GM08714 (cell line): ENCODE results near the gene SLC37A1.
"Not testable (repeated sequence)": the region's sequence is repeated elsewhere in the genome, so short reads cannot be mapped to it uniquely, and the experiment has no call there.

ENCODE experiments used
- H3K4me3 ChIP-seq: fragments of 200-500 bp; sonication (Bioruptor generic); 2 replicates; pipeline ENCODE4 v1.5.1; 2014; ENCODE audit warnings: mild to moderate bottlenecking, low read length, inconsistent platforms
- ZNF274 ChIP-seq: IDR thresholded peaks from 2 replicates; pipeline ENCODE4 v1.6.1; 2012; ENCODE audit warnings: mild to moderate bottlenecking, low read depth, low read length

Gene SLC37A1

DNA sequence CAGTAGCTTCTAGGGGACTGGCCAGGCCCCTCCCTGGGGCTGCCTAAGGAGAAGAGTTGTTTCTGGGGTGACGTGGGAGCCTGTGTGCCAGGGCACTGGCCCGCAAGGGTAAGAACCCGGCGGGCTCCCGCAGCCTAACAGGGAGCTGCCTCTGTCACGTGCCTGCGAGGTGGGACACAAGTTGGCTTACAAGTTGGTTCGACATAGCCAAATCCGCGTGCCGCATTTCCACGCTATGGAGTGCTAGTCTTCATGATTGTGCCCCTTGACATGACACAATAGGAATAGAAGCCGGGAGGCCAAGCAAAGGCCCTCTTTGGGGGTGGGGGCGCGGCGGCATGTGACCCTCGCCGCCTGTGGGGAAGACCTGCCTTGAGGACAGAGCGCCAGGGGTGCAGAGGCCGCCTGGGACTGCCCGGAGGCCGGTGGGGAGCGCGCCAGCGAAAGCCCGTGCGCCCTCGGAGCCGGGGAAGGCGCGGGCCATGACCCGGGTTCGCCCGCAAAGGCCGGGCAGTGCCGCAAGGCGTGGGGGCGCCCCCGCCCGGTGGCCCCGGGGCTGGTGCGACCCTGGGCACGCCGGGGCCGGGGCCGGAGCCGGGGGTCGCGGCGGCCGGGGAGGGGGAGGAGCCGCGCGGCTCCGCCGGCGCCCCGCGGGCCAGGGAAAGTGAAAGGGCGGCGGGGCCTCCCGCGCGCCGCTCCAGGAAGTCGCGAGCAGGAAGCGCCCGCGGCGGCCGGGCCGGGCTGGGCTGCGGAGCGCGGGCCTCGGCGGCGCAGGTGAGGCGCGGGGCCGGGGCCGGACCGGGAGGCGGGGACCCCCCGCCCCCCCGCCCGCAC lies at the start of gene SLC37A1:
SLC37A1 (plus strand) TSS at position 702 of the 834 bp plus-strand sequence. CDS start 4,603 bp downstream, outside the sequence.
- H3K4me3 ChIP-seq = peak within 1 kb of the TSS; percentile 91
- TF ChIP-seq ZNF274 = no peak

DNA sequence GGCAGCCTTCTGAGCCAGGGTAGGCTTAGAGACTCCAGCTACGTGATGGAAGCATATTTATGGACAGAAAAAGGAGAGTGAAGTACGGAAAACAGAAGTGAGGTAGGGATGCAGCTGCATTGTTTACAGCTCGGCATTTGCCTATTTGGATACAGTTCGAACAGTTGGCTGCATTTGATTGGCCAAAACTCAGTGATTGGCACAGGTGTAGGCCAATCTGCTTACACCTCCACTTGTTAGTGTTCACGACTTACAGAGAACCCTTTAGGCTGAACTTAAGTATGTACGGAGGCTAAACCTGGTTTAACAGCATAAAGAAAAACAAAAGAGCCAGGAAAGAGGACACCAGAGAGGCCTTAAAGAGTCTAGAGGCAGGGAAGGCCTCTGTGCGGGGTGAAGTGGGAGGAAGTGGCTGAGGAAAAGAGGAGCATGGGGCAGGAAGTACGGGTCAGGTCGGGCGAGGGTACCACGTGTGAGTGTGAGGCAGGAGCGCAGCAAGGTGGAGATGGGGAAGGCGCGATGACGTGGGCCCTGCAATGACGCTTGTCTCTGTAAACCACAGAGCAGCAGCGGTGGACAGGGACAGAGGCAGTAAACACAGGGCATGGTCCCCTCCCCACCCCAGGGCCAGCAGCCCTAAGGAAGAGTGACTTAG lies 49.7 kb upstream of the SLC37A1 start:
- no peak for TF ChIP-seq ZNF274
- no peak overlapping the region; the same call in 1 of the 2 replicates for H3K4me3 ChIP-seq

DNA sequence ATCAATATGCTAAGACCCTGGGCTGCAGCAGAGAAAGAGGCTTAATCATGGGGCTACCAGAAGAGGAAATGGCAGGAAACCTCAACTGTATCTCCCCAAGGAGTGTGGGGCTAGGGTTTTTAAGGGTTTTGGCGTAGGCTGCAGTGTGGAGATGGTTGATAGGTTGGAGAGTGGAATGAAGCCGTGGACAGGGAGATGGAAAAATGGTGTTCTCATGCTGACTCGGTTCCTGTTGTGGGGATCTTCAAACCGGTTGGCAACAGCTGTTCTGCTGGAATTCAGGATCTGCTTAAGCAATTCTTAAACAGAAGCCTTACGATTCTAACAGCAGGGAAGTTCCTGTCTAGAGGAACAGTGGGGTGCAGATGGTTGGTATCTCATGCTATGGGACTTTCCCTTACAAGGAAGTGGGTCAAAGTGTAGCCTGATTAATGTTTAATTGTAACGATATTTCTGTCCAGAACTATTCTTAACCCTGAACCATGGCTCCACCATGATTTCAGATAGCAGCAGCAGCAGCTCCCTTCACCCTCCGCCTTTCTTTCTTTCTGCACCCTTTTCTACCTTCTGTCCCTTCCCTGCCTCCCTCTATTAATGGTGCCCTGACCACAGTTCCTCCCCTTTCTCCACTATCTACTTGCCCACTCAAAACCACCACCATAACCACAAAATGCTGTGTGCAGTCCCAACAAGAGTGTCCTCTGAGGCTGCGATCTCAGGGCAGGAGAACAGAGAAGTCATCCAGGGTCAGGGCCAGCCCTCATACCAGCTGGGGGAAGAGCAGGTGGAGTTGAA lies 48.4 kb upstream of the SLC37A1 start:
- H3K4me3 ChIP-seq = peak overlapping the region; percentile 46; the same call in 1 of the 2 replicates
- no peak for TF ChIP-seq ZNF274

DNA sequence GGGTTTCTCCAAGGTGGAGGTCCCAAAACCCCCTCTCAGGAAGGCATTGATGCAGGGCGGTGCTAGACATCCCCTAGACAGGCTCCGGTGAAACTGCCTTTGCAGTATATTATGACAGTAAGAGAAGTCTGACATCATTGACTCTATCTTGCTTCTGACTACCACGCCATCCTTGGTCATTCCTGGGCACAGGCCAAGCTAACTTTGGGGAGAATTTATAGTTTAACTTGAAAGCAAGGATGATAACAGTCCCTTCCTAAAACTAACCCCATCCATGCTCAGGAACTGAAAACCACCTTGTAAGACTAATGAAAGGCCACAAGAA lies 47.9 kb upstream of the SLC37A1 start:
- H3K4me3 ChIP-seq = peak overlapping the region; percentile 7; the same call in 1 of the 2 replicates
- TF ChIP-seq ZNF274 = no peak

DNA sequence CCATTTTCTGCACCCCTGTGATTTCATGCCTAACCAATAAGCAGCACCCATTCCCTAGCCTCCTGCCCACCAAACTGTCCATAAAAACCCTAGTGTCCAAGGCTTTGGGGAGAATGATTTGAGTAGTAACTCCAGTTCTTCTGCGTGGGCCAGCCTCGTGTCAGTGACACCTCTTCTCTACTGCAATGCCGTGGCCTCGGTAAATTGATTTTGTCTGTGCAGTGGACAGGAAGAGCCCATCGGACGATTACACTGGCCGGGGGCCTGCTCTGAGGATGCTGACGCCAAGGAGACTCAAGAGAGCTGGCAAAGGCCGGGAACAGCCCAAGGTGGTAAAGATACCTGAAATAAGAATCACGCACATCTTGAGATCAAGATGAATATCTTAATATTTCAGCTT lies 47.0 kb upstream of the SLC37A1 start:
- no peak for TF ChIP-seq ZNF274

DNA sequence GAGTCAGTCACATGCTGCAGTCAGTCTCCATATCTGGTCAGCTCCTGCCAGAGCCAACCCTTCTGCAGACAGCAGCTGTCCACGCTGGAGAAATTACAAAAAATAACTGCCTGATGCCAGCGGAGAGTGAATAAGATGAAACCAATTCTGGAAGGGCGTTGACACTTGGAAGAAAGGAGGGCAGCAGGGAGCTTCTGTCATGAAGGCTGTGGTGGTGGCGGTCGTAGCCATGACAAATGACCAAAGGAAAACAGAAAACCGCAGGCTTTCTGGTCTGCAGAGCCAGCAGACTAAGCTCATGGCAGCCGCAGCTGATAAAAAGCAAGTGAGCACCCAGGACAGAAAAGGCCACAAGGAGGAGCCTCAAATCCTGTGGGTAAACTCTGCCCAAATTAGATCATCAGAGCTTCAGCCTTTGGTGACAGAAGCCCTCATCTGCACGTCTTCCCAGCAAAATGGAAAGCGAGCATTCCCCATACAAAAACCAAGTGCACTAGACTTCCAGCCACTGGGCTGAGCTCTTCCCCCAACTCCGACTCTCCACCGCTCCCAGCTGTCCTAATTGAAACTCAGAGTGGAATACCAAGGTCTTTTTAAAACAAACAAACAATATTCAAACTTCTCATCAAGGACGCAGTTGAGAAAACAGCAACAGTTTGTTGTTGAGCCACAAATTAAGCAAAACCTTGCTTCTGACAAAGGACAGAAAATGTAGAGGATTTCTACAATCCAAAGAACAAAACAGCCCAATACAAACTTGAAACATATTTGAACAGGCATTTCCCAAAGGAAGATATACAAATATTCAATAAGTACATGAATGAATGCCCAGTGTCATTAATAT lies 46.3 kb upstream of the SLC37A1 start:
- no peak for TF ChIP-seq ZNF274

More for the DNA sequence above, 47.0 kb upstream of the SLC37A1 start:
- H3K4me3 ChIP-seq = peak overlapping the region; percentile 2; the same call in 1 of the 2 replicates

DNA sequence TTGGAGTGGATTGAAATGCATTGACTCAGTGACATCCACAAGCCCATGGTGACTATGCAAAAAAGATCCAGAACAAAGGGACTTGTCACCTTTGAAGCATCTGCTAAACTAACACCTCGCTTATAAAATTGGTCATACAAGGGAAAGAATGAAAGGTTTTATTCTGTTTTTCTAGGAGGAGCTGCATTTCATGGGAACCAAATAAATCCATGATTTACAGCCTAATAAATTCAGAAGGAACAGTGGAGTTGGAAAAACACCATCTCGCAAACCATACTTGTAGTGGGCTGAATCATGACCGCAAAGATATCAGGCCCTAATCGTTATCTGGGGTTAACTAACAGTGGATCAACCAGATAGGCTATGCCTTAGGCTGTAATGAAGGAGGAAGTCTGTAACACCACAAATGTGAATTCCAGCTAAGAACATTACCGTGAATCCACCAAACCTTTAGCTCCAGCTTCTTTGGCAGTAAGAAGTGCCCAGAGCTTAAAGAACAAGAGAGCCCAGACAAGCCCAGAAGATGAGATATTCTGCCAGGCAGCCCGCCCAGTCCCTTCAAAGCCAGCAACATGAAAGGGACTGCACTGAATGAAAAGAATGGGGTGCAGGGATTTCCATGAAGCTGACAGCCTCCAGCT lies 45.0 kb upstream of the SLC37A1 start:
- no peak for TF ChIP-seq ZNF274
- peak overlapping the region; percentile 27; the same call in 1 of the 2 replicates for H3K4me3 ChIP-seq

More for the DNA sequence above, 46.3 kb upstream of the SLC37A1 start:
- peak overlapping the region; percentile 2; the same call in 1 of the 2 replicates for H3K4me3 ChIP-seq

DNA sequence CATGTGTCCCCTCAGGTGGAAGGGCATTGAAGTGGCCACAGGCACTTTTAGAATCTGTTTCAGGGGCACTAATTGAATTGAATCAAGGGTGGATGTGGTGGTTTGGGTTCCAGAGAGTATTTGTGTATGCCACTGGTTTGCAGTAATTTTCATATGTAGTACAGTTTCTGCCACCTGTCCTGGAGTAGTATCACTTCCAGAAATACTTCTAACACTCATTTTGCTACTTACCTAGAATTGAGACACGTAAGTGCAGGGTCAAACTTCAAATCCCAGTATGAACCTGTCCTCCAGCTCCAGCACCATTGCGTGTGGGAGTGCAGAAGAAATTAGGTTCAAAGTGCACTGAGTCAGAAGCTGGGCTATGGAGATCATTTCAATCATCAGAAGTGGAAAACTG lies 44.4 kb upstream of the SLC37A1 start:
- peak overlapping the region; percentile 27; the same call in 1 of the 2 replicates for H3K4me3 ChIP-seq
- no peak for TF ChIP-seq ZNF274

DNA sequence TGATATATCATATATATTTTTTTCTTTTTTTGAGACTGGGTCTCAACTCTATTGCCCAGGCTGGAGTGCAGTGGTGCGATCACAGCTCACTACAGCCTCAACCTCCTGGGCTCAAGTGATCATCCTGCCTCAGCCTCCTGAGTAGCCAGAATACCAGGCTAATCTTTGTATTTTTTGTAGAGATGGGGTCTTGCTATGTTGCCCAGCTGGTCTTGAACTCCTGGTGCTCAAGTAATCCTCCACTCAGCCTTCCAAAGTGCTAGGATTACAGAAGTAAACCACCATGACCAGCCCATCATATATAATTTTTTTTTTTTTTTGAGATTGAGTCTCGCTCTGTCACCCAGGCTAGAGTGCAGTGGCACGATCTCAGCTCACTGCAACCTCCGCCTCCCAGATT lies 43.9 kb upstream of the SLC37A1 start:
- H3K4me3 ChIP-seq = not testable (repeated sequence)

DNA sequence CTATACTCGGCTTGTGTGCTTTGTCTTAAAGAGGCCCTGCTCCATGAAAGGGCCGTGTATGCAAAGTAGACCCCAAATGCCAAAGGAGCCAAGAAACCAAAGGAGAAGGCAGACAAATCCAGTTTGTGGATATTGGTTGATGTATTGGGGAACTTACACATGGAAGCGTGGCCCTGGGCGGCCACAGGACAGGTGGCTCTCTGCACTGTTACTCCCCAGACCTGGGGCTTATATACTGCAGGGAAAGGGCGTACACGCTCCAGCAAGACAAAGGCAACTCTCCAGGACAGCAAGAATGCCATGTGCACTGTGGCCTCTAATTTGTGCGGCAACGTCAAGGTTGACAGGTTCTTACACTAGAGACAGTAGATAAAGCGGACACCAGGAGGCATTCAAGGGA lies 42.4 kb upstream of the SLC37A1 start:
- H3K4me3 ChIP-seq = no peak overlapping the region

DNA sequence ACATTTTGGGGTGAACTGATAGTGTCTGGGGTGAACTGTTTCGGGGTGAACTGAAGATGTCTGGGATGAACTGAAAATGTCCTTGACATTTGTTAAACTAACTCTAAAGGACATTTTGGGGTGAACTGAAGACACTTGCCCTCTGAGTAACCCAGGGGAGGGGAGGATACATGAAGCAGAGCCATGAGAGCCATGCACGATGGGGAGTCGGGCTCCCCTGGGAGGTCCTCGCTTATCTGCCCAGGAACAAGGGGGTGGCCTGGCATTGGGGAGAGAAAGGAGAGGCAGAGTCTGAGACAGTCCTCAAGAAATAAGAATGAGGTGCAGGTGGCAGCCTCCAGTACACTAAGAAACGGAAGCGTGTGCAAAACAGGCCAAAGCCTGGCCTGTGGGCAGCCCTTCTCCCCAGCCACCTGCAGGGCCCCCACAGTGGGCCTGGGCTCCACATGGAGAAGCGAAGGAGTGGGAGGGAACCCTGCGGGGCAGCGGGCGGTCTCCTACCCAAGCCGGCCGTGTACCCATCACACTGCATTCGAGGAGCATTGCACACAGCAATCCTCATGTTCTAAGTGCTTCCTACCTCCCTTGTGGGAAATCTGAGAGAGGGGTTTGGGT lies 41.8 kb upstream of the SLC37A1 start:
- no peak for TF ChIP-seq ZNF274
- H3K4me3 ChIP-seq = no peak overlapping the region

More for the DNA sequence above, 42.4 kb upstream of the SLC37A1 start:
- TF ChIP-seq ZNF274 = no peak

DNA sequence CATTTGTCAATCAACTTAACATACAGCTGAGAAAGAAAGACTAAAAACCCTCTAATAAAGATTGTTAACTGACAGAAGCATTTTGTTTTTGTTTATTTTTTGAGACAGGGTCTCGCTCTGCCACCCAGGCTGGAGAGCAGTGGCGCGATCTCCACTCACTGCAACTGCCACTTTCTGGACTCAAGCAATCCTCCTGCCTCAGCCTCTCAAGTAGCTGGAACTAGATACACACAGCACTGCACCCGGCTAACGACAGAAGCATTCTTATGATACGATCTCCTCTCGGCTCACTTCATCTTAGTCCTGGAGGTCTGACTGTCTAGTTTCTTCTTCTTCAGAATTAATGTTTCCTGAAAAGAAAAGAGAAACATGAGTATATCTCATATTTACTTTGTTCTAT lies 41.1 kb upstream of the SLC37A1 start:
- no peak for TF ChIP-seq ZNF274

DNA sequence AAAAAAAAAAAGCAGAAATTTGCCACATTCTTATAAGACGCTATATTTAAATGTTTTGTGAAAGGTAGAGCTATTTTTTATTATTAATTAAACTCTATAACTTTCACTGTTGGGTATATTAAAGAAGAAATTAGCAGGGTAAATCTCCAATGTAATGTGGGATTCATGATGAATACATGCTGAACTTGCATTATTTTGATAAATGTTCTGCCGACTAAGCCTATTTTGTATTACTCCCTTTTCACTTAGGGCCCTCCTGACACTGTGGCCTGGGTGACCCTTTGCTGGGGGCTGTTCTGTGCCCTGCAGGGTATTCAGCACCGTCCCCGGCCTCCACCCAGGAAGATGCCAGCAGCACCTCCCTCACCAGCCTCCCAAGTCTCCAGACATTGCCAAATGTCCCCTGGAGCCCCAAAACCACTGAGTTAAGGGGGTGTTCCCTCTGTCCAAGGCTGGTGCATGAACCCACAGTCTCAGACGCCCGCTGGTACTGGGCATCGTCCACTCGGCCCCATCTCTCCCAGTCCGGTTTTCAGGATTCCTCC lies 40.1 kb upstream of the SLC37A1 start:
- H3K4me3 ChIP-seq = no peak overlapping the region
- no peak for TF ChIP-seq ZNF274

More for the DNA sequence above, 41.1 kb upstream of the SLC37A1 start:
- no peak overlapping the region for H3K4me3 ChIP-seq
